GM04504 (cell line): ENCODE measurements around the gene KCNE4.

ENCODE experiments used
- DNase-seq: peaks from one replicate; pipeline ENCODE4 v3.0.0-alpha.2; 2012; ENCODE audit warnings: low read depth

KCNE4 gene

DNA sequence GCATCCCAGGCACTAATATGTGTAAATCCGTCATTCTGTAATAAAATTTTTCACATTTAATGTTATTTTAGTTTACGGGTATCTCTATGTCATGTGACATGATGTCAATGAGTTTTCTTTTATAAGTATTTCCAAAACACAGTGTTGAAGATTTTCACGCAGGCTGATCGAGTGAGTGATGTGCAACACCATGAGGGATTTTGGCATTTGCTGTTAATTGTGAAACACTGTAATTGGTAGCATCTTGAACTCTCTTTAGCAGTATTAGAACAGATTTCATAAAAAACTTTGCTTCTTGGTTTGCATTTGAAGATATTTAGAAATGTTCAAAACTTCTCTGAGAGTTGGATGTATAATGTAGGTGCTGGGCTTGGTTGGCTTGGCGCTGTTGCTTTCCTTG, 35.5 kb downstream of the KCNE4 start:
- no peak for DNase-seq

DNA sequence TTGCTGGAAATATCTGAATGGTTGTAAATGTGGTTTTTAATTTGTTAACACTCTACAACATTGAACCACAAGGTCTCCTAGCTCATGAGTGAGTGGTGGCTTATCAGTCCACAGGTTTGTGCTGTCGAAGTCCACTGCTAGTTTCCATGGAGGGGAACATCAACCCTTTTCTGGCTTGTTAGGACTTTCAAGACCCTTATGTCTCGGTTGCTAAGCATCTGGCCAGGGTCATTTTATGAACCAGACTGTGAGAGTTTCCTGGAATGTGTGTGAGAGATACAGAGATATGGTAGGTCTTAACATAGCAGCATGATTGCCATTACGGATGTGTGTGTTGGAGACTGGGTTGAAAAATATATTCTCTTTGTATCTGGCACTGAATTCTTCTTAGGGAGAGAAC, 36.9 kb downstream of the KCNE4 start:
- no peak for DNase-seq

DNA sequence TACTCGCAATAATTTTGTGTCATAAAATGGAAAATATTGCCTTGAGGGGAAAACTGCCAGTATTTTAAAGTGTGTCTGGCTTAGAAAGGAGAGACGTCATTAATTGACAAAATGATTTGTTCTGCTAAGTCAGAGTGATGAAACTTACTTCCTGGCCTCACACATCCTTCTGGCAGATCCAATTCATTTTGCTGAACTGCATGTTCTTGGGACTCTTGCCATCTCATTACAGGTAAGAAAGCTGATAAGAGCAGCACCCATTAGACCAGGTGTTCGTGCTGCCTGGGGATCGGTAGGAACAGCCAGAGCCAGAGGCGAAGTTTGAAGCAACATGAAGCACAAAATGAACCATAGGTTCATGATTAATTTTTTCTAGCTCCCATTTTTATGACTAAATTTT, 38.0 kb downstream of the KCNE4 start:
- no peak for DNase-seq

DNA sequence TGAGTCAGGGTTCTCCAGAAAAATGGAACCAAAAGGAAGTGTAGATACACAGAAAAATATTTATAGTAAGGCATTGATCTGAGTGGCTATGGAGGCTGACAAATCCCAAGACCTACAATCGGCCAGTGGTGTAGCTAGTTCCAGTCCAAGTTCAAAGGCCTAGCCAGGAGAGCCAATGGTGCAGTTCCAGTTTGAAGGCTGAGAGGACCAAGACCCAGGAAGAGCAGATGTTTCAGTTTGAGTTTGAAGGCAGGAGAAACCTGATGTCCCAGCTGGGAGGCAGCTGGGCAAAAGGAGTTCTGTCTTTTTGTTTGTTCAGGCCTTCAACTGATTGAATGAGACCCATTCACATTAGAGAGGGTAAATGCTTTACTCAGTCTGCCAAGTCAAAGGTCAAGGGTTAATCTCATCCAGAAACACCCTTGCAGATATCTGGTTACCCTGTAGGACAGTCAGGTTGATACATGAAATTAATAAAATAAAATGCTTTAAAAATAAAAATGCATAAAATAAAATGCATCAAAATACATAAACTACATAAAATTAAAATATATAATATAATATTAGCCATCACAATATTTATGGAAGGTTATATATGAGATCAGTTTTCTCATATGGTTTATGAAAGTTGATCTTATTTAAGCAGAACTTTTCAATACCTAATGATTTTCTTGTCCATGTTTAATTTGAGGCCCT, 38.7 kb downstream of the KCNE4 start:
- DNase-seq = no peak

DNA sequence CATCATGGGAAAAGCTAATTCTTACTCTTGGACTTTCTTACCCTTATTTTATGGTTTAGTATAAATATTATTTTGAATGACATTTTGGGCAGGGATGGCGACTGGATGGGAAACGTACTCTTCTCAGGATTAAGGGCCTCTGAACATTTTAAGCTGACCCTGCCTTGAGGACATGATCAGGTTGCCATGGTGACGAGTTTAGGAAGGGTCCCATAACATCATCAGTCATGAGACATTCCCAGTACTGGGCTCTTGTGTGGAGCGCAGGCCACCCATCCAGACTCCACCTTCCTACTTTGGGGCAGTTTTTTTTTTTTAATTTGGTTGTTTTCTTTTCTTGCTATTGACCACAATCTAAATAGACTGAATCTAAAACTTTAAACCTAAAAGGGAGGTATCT, 40.7 kb downstream of the KCNE4 start:
- no peak for DNase-seq

DNA sequence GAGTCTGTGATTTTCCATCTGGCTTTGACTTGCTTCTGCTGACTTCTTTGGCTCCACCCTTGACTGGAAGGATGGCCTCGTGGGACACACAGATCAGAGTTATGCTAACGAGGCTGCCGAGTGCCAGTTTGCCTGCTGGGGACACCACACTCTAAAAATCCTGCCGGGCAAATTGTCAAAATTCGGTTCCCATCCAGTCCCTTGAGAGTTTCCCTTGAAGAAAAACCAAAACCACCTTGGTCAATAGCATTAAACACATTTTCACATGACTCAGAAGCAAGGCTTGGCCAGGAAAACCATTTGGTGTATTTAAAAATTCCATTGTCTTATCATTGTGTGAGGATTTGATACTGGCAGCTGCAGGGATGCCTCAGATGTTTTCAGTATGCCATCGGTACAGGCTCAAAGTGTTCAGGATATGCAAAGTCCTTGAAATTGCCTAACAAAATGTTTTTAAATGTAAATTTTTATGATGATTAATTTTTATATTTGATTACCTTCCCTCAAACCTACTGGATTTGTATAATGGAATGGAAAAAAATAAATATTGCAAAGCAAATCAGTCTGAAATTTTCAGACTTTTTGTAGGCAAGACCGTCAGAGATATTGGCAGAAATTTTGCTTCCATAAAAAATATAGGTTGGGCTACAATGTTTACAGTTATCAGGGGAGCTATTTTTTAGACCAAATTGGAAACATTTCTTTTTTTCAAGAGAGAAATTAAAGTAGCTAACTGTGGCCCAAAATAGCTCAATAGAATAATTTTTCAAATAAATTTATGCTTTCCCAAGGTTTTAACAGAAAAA, 41.6 kb downstream of the KCNE4 start:
- DNase-seq = peak; percentile 82

DNA sequence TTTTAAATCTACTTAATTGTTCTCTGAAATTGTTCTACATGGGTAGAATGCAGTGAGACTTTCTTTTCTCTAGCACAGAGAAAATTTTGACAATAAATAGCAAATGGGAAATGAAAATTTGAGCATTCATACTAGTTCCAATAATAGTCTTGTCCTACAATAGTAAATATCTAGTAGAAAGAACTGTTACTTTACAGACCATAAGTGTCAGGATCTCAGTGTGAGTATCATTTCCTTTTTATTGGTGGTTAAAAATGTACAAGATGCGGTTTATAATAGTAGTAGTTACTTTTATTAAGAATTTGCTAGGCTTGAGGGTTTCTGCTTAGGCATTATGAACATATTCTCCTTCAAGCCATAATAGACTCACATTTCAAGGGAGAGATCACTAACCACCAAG, 43.2 kb downstream of the KCNE4 start:
- no peak for DNase-seq

DNA sequence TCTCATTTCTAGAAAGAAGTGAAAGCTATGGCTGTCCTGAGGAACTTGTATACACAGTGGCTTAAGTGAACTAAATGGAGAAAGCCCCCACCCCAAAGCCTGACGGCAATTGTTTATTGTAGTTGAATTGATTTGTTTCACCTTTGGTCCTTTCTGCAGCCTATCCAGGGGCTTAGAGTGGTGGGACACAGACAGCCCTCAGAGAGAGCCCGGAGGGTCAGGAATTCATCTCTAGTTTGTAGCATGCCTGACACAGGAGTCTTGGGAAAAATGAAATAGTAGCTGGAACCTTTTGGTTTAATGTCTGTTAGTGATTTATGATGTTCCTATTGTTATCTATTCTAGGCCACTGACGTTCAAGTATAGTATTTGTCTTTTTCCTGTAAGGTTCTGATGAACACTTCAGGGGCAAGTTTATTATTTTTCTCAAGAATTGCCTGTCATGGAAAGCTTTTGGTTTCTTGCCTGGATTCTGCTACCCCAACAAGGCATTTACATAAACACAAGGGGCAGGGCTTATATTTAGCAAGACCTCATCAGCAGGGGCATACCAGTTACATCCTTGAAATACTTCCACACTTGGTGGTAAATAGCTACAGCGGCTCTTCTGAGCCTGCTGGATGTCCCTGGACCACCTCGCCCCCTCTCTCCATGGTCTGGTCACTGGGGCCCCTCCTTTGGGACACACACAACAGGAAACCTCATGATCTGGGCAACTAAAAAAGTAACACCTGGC, 44.4 kb downstream of the KCNE4 start:
- no peak for DNase-seq

DNA sequence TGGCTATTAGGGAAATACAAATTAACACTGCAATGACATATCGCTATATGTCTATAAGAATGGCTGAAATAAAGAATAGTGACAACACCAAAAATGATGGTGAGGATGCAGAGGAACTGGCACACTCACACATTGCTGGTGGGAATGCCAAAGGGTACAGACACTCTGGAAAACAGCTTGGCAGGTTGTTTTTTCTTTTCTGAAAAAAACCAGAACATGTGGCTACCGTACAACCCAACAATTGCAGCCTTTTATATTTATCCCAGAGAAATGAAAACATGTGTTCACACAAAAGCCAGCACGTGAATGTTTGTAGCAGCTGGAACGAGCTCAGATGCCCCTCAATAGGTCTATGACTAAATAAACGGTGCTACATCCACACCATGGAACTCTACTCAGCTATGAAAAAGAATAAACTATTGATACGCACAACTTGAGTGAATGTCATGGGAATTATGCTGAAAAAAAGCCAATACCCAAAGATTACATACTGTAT, 45.9 kb downstream of the KCNE4 start:
- DNase-seq = no peak

DNA sequence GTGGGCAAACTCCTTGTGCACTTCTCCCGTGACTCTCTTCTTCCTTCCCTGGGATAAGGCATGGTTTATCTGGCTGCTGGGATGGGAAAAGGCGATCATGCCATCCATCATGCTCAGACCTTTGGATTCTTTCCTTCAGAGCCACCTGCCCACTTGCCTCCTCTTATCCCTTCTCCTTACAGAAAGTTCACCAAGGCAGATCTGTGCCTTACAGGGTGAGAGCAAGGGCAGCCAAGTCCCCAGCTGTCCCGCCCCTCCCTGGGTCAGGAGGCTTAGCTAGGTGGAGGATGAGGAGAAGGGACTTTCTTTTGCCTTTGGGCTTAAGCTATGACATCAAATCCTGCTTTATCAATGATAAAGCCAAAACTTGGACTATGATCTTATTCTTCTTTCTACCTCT, 47.6 kb downstream of the KCNE4 start:
- no peak for DNase-seq

DNA sequence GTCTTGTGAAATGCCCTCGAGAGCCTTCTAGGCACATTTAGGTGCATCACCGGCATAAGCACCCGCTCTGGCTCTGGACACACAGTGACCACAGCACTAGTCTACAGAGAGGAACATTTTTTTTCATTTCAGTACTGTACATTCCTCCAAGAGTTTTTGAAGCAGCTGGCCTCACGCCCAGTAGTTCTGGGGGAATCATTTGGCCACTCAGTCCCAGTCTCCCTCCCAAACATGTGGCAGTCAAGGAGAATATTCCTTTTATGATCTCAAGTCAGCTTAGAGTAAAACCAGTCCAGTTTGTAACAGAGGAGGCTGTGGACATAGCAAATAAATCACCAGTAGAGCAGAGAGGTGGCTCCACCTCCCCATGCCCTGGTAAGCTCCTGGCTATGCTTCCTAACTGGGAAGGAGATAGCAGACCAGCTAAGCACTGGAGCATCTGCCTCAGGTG, 48.1 kb downstream of the KCNE4 start:
- peak; percentile 95 for DNase-seq

DNA sequence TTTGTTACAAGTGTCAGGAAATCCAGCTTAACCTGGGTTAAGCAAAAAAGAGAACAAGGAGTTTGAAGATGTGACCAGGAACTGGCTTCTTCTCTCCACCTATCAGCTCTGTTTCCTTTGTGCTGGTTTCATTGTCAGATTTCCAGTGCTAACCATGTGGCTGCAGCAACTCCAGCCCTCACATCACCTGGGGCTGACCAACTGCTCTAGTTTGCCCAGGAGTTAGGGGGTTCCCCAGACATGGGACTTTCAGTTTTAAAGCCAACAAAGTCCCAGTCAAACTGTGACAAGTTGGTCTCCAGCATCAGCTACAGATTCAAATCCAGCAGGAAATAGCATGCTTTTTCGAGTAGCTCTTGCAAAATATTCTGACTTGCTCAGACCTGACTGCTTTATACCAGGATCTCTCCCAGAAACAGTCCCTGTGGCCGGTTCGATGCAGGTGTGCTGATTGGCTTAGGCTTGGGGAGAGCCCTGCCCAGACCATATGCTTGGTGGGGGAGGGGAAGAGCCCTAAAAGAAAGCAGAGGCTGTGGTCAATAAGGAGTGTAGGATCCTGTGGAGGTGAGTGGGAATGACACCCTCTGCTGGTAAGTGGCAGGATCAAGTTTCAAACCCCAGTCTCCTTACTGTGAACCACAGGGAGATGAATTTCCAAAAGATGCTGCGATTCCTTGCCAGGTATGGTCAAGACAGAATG, 49.5 kb downstream of the KCNE4 start:
- DNase-seq = no peak

DNA sequence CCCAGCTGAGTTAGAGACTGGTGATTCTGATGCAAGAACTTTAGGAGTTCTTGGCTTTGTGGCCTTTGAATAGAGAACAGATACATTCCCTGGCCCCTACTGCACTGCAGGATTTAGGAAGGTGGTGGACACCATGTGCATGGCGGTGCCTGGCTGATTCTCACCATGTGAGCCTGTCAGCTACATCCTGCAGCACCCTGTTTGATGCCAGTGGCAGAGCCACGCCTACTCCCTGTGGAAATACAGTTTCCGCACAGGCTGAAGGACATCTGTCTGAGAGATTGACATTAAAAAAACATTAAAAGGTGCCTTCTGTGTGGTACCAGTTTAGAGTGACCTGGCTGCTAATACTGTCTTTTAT, 50.0 kb downstream of the KCNE4 start:
- no peak for DNase-seq

DNA sequence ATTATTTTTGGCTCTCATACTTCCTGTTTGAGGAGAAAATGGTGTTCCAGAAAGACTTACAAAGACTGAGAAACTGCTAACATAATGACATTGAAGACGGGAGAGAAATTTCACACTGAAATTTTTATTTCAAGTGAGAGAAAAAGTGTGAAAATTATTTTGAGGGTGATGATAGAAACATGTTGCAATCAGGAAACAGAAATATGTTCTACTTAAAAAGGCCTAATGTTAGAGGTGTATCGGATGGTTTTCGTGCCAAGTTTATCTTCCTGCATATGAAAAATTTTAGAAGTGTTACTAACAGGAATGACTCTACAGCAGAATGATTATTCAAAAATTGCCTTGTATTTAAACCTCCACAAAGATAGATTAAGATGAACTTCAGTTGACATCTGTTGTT, 50.5 kb downstream of the KCNE4 start:
- DNase-seq = no peak

DNA sequence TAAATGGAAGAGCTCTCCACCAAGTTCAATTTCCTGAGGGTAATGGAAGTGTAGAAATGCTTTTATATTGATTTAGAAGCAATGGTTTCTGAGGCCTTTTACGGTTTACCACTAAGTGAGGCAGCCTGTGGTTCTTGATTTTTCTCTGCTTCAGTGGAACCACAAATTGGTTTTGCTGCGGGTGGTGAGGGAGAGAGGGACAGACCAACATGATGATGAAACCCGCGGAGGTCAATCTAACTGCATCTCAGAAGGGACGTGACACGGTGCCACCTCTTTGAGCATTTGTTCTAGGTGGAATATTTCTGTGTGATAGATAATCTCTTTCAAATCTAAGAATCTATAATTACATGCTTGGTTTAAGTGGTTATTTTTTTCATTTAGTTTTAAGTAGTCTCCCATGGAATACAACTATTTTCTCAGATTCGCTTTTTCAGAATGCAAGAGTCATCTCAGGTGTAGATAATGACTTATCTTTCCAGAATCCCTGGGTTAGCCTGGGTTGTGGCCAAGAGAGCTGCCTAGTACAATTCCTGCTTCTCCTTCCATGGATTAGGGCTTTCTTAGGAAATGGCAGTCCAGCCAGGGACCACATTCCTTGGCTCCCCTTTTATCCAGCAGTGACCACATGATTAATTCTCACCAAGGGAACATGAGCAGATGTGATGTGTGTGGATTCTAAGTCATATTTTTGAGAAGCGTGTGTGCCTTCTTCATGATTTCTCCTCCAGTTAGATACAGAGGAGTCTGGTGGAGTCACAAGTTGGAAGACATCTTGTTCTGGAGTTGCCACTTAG, 52.5 kb downstream of the KCNE4 start:
- DNase-seq = no peak
